Cardiac muscle cell (in vitro differentiated cells and primary cell): ENCODE results near the gene KRTAP9-3. TPM values are rescaled to one million over a fixed set of nuclear protein-coding genes. Genes with fewer than 3 reads are reported as not detected.
"Not testable (repeated sequence)": the region's sequence is repeated elsewhere in the genome, so short reads cannot be mapped to it uniquely, and the experiment has no call there.

Experiments
- DNase-seq, 2 donors: peaks; one replicate each; pipeline versions ENCODE4 v3.0.0 to v3.0.0-alpha.2; 2010 to 2017; ENCODE audit warnings: low read depth in 1 of 2, low spot score in 1 of 2
- H3K27ac ChIP-seq: fragments of 200-600 bp; sonication (generic); 2 replicates; pipeline ENCODE4 v1.5.1; 2016
- H3K27me3 ChIP-seq: fragments of 200-600 bp; sonication (generic); 2 replicates; pipeline ENCODE4 v1.6.0; 2016; ENCODE audit warnings: control low read depth
- H3K36me3 ChIP-seq: fragments of 200-600 bp; sonication (generic); 2 replicates; pipeline ENCODE4 v1.5.1; 2016; ENCODE audit warnings: control low read depth
- H3K4me1 ChIP-seq: fragments of 200-600 bp; sonication (generic); 2 replicates; pipeline ENCODE4 v1.8.1; 2017; ENCODE audit warnings: low read depth, mild to moderate bottlenecking, mixed run types
- H3K4me3 ChIP-seq: fragments of 200-600 bp; sonication (generic); 2 replicates; pipeline ENCODE4 v1.5.1; 2016; ENCODE audit warnings: mild to moderate bottlenecking
- H3K9me3 ChIP-seq: fragments of 200-600 bp; sonication (generic); 2 replicates; pipeline ENCODE4 v1.5.1; 2017; ENCODE audit warnings: low read depth, mild to moderate bottlenecking, control low read depth
- CTCF ChIP-seq: IDR thresholded peaks from 2 replicates; pipeline ENCODE4 v1.5.1; 2012; ENCODE audit warnings: low read depth, mild to moderate bottlenecking, low read length
- polyA plus RNA-seq: library from polyadenylated mRNA; unstranded; fragments of >200 nt; fragmentation: Nextera tagmentation; extraction: Ambion mirVana; gene quantifications from 2 replicates; pipeline ENCODE4 v1.2.1, GENCODE V29; 2016
- total RNA-seq: library from RNA; depleted of rRNA; stranded (reverse); fragments of >200 nt; gene quantifications from 2 replicates; pipeline ENCODE4 v1.2.3, GENCODE V29; 2016

KRTAP9-3 gene
- not detected in 2 replicates for total RNA-seq
- polyA plus RNA-seq = not detected in 2 replicates

- not testable (repeated sequence) for H3K36me3 ChIP-seq, DNase-seq, H3K9me3 ChIP-seq, H3K27ac ChIP-seq, H3K4me1 ChIP-seq, H3K4me3 ChIP-seq
- H3K27me3 ChIP-seq = peaks cover 42% of the 10 kb centered on the region
Observed at GRCh38 chr17:41232399-41233105, at the start of gene KRTAP9-3. TSS of gene KRTAP9-3 (plus strand) at chr17:41232449. CDS start at chr17:41232502, 53 bp downstream.

- peaks cover 3% of the 10 kb centered on the region for H3K27me3 ChIP-seq
- no peak within 1 kb of the TSS for H3K4me3 ChIP-seq
- DNase-seq = no peak
- H3K9me3 ChIP-seq = no peaks in the 10 kb centered on the region
- H3K27ac ChIP-seq = no peak within 1 kb of the TSS
- H3K4me1 ChIP-seq = no peaks in the 10 kb centered on the region
- no peaks in the 10 kb centered on the region for H3K36me3 ChIP-seq
- no peak for TF ChIP-seq CTCF
Observed at GRCh38 chr17:41184480-41184961, 47.7 kb upstream of the KRTAP9-3 start, which contains the start of gene KRTAP4-1. TSS of gene KRTAP4-1 (minus strand) at chr17:41184911. CDS start at chr17:41184854, 57 bp downstream.

DNA sequence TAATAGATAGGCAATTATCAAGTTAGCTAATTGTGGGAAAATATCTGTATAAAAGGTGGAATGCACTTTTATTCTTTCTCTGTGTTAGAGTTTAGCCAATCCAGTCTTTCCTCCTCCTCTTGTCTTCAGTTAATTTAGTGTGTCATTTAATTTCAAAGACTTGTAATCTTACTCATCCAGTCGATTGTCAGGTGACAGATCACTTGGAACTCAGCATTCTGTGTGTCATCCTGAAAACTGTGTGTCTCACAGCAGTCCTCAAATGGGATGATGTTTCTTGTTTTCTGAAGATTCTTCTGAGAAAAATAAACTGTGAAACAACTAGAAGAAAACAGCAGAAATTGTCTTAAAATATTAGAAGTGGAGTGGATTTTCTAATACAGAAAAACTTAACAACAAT, 47.2 kb upstream of the KRTAP9-3 start:
- Histone ChIP-seq H3K27ac (no peak overlapping the region), H3K4me3 (no peak overlapping the region), H3K4me1 (no peaks in the 10 kb centered on the region), H3K9me3 (no peaks in the 10 kb centered on the region), H3K27me3 (peaks cover 4% of the 10 kb centered on the region), H3K36me3 (no peaks in the 10 kb centered on the region)
- TF ChIP-seq CTCF = no peak
- no peak for DNase-seq

- H3K36me3 ChIP-seq = no peaks in the 10 kb centered on the region
- H3K4me3 ChIP-seq = no peak overlapping the region
- no peak overlapping the region for H3K27ac ChIP-seq
- H3K4me1 ChIP-seq = no peaks in the 10 kb centered on the region
- H3K27me3 ChIP-seq = peaks cover 17% of the 10 kb centered on the region
- no peak for DNase-seq
- TF ChIP-seq CTCF = no peak
- no peaks in the 10 kb centered on the region for H3K9me3 ChIP-seq
Observed at GRCh38 chr17:41186872-41187271, 45.4 kb upstream of the KRTAP9-3 start.

DNA sequence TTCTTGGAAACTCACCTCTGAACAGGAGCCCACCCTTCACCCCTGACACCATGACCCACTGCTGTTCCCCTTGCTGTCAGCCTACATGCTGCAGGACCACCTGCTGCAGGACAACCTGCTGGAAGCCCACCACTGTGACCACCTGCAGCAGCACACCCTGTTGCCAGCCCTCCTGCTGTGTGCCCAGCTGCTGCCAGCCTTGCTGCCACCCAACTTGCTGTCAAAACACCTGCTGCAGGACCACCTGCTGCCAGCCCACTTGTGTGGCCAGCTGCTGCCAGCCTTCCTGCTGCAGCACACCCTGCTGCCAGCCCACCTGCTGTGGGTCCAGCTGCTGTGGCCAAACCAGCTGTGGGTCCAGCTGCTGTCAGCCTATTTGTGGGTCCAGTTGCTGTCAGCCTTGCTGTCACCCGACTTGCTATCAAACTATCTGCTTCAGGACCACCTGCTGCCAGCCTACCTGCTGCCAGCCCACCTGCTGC, 42.4 kb upstream of the KRTAP9-3 start, which contains the start of gene KRTAP9-1:
Gene KRTAP9-1 (plus strand): TSS at position 51 of the 482 bp plus-strand sequence. CDS start 0 bp downstream, at position 51.
- H3K4me1 ChIP-seq, H3K4me3 ChIP-seq, H3K36me3 ChIP-seq, H3K27ac ChIP-seq, H3K9me3 ChIP-seq, DNase-seq: not testable (repeated sequence)
- H3K27me3 ChIP-seq = peaks cover 17% of the 10 kb centered on the region

- Histone ChIP-seq H3K36me3 (no peaks in the 10 kb centered on the region), H3K4me1 (no peaks in the 10 kb centered on the region), H3K9me3 (no peaks in the 10 kb centered on the region), H3K27me3 (peaks cover 17% of the 10 kb centered on the region), H3K4me3 (no peak overlapping the region), H3K27ac (no peak overlapping the region)
- no peak for TF ChIP-seq CTCF
- DNase-seq = no peak
Observed at GRCh38 chr17:41190328-41190727, 41.9 kb upstream of the KRTAP9-3 start.
